Vagina (tissue), 2 donors: ENCODE measurements around the gene CD9. TPM values are rescaled to one million over a fixed set of nuclear protein-coding genes. Genes with fewer than 3 reads are reported as not detected.
"Not testable (repeated sequence)": the region's sequence is repeated elsewhere in the genome, so short reads cannot be mapped to it uniquely, and the experiment has no call there.

ENCODE experiments used
- DNase-seq, 2 donors: peaks; one replicate each; pipeline ENCODE4 v3.0.0-alpha.2; 2017; ENCODE audit errors: extremely low spot score in 2 of 2
- H3K27ac ChIP-seq: fragments of 200-600 bp; sonication (generic); one replicate; pipeline ENCODE4 v1.5.1; 2019
- H3K27me3 ChIP-seq: fragments of 200-600 bp; sonication (generic); one replicate; pipeline ENCODE4 v1.5.1; 2019
- H3K36me3 ChIP-seq, 2 donors: fragments of 200-600 bp; sonication (generic); one replicate each; pipeline ENCODE4 v1.5.1; 2017 to 2019
- H3K4me1 ChIP-seq: fragments of 200-600 bp; sonication (generic); one replicate; pipeline ENCODE4 v1.5.1; 2019
- H3K4me3 ChIP-seq, 2 donors: fragments of 200-600 bp; sonication (generic); 1 replicate in 1 of 2; 2 replicates in 1 of 2; pipeline ENCODE4 v1.5.1; 2016 to 2019
- H3K9me3 ChIP-seq: fragments of 200-600 bp; sonication (generic); one replicate; pipeline ENCODE4 v1.5.1; 2019
- POLR2A ChIP-seq, 2 donors: fragments of 450-650 bp; IDR thresholded peaks; one replicate each; pipeline ENCODE4 v1.6.1; 2017; ENCODE audit warnings: antibody characterized with exemption in 2 of 2, mild to moderate bottlenecking in 2 of 2, moderate library complexity in 2 of 2
- POLR2AphosphoS5 ChIP-seq, 2 donors: sonication (generic); formaldehyde crosslinking; IDR thresholded peaks; one replicate each; pipeline ENCODE4 v1.9.0; 2017; ENCODE audit warnings: antibody characterized with exemption in 2 of 2, mild to moderate bottlenecking in 2 of 2, low read depth in 1 of 2; ENCODE audit not compliant: insufficient read depth in 1 of 2
- intact Hi-C: fragments of 100-400 bp; cut with DNase I; formaldehyde crosslinking; loops from one replicate; pipeline ENCODE4 v1.15.1; 2023
- total RNA-seq: library from RNA; depleted of rRNA; stranded (reverse); fragments of >200 nt; gene quantifications from one replicate; pipeline ENCODE4 v1.2.3, GENCODE V29; 2016
- TF ChIP-seq, protein P1 (sequence below), 3 experiments: fragments of 450-650 bp in 2 of 3; fragments of 200-600 bp in 1 of 3; sonication (generic) in 1 of 3; IDR thresholded peaks; one replicate each; pipeline ENCODE4 v1.5.1; 2017 to 2019; ENCODE audit warnings: antibody characterized with exemption in 3 of 3, mild to moderate bottlenecking in 2 of 3, moderate library complexity in 2 of 3

Gene CD9
- total RNA-seq, 1 donor from 2014 or later, result 366 TPM

DNA sequence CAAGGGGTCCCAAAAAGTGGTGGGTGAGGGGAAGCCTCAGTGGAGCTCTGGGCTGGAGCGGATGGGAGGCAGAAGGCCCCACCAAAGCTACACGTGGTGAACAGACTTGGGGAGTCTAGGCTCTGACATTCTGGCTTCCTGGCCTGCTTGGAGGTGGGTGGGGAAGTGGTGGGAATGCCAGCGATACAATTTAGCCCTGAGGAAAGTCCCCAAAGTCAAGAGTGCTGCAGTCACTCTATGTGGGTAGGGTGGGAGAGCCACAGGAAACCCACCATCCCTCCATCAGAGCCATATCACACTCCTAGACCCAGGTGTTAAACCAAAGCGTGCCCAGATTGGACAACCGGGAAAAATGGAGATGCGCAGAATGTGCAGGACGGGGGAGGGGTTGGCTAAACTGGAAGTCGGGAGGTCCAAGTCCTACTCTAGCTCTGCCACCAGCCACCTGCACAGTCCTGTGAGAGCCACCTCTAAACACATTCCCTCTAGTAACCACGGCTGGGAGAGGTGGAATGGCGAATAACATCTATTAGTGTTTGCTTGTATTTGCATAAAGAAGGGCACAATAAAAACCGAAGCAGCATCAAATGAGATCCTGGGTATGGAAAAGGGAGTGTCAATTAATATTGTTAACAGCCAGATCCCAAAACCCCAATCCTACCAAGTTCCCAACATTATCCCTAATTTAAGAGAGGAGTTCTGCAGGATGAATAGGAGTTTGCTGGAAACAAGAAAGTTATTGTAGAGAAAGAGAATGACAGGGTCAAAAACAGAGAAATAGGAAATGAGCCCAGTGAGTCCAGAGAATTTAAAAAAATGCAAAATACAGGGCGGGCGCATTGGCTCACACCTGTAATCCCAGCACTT lies 14.0 kb upstream of the CD9 start:
- intact Hi-C loops, result loop anchor here (10.0 kb wide), 1 partner anchor 111 kb away; no protein-coding TSS in a partner anchor
- Histone ChIP-seq H3K27me3 (no peaks in the 10 kb centered on the region), H3K27ac (peak overlapping the region; percentile 20), H3K36me3 (no peaks in the 10 kb centered on the region), H3K4me1 (peaks cover 25% of the 10 kb centered on the region), H3K9me3 (no peaks in the 10 kb centered on the region), H3K4me3 (no peak overlapping the region)
- TF ChIP-seq POLR2A (IDR thresholded peaks at IDR 0.05) (no peak), POLR2AphosphoS5 (IDR thresholded peaks at IDR 0.05; ENCODE audit: insufficient read depth in 1 of 2, low read depth in 1 of 2) (no peak)
- TF ChIP-seq, protein P1, sequence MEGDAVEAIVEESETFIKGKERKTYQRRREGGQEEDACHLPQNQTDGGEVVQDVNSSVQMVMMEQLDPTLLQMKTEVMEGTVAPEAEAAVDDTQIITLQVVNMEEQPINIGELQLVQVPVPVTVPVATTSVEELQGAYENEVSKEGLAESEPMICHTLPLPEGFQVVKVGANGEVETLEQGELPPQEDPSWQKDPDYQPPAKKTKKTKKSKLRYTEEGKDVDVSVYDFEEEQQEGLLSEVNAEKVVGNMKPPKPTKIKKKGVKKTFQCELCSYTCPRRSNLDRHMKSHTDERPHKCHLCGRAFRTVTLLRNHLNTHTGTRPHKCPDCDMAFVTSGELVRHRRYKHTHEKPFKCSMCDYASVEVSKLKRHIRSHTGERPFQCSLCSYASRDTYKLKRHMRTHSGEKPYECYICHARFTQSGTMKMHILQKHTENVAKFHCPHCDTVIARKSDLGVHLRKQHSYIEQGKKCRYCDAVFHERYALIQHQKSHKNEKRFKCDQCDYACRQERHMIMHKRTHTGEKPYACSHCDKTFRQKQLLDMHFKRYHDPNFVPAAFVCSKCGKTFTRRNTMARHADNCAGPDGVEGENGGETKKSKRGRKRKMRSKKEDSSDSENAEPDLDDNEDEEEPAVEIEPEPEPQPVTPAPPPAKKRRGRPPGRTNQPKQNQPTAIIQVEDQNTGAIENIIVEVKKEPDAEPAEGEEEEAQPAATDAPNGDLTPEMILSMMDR (IDR thresholded peaks at IDR 0.05), result no peak
- DNase-seq, result peak in 1 of 2 donors; percentile 81

DNA sequence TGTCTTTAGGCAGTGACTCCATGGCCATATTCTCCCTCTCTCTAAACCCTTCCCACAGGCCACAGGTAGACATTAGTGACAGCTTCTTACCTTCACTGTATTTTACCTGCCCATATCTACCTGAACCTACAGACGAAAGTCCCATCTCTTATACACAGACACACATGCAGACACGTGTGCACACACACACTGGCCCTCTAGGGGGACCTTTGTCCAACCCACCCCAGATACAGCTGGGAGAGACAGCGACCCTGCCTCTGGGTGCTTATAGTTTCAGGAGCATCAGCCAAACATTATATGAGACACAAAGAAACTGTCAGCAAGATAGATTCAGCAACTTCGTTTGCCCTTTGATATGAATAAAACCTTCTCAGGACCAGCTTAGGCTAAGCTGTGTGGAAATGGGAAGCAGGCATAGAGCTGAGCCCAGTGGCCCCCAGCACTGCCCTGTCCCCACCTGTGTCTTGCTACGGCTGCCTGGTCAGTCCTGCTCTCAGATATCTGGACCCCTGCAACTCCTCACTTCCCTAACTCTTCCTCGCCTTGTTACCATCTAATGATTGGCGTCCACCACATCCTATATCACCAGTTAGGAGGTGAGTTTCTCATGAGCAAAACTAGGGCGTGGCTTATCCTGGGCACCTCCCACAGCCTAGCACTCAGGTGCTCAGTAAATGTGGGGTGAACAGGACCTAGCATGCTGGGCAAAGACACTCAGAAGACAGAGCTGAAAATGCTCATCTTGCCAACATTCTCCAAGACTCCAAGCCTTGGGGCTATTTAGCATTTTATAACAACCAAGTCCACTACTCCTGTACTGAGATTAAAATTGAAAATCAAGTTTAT lies 12.0 kb upstream of the CD9 start:
- Histone ChIP-seq H3K27ac (no peak overlapping the region), H3K4me3 (no peak overlapping the region), H3K9me3 (no peaks in the 10 kb centered on the region), H3K36me3 (no peaks in the 10 kb centered on the region), H3K27me3 (no peaks in the 10 kb centered on the region), H3K4me1 (peaks cover 5% of the 10 kb centered on the region)
- DNase-seq, result no peak
- TF ChIP-seq POLR2A (IDR thresholded peaks at IDR 0.05) (no peak), POLR2AphosphoS5 (IDR thresholded peaks at IDR 0.05; ENCODE audit: insufficient read depth in 1 of 2, low read depth in 1 of 2) (no peak)
- TF ChIP-seq, protein P1 (IDR thresholded peaks at IDR 0.05), result no peak
- intact Hi-C loops, result loop anchor here (10.0 kb wide), 1 partner anchor 113 kb away; no protein-coding TSS in a partner anchor

DNA sequence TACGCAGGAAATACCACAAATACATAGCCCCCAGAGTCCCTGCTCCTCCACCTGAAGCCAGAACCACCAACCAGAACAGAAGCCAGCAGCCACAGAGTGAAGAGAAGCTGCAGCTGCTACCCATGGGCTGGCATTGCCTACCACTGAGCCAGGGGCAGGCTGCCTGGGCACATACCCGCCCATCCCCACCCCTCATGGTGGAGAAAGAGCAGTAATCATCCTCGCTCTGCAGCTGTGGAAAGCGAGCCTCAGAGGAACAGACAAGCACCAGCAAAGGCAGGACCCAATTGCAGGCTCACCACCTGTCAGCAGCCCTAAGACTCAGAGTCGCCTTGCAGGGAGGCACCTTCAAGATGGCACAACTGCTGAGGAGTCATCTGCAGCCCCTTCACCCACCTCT lies 11.2 kb upstream of the CD9 start:
- intact Hi-C loops, result loop anchor here (10.0 kb wide), 1 partner anchor 114 kb away; no protein-coding TSS in a partner anchor
- Histone ChIP-seq H3K4me1 (no peaks in the 10 kb centered on the region), H3K27ac (no peak overlapping the region), H3K27me3 (no peaks in the 10 kb centered on the region), H3K36me3 (no peaks in the 10 kb centered on the region), H3K9me3 (no peaks in the 10 kb centered on the region), H3K4me3 (no peak overlapping the region)
- DNase-seq, result peak in 1 of 2 donors; percentile 74
- TF ChIP-seq, protein P1 (IDR thresholded peaks at IDR 0.05), result no peak
- TF ChIP-seq POLR2A (IDR thresholded peaks at IDR 0.05), result no peak
- no peak for TF ChIP-seq POLR2AphosphoS5 (IDR thresholded peaks at IDR 0.05; ENCODE audit: insufficient read depth in 1 of 2, low read depth in 1 of 2)

DNA sequence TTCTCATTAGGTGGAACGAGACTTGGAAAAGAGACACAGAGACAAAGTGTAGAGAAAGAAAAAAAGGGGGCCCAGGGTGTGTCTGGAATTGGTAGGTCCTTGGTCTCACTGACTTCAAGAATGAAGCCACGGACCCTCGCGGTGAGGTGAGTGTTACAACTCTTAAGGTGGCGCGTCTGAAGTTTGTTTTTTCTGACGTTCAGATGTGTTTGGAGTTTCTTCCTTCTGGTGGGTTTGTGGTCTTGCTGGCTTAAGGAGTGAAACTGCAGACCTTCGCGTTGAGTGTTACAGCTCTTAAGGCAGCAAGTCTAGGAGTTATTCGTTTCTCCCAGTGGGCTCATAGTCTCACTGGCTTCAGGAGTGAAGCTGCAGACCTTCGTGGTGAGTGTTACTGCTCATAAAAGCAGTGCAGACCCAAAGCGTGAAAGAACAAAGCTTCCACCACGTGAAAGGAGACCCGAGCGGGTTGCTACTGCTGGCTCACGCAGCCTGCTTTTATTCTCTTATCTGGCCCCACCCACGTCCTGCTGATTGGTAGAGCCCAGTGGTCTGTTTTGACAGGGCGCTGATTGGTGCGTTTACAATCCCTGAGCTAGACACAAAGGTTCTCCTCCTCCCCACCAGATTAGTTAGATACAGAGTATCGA lies 10.1 kb upstream of the CD9 start:
- not testable (repeated sequence) for H3K36me3 ChIP-seq, H3K4me1 ChIP-seq, H3K4me3 ChIP-seq, H3K27ac ChIP-seq, H3K27me3 ChIP-seq, H3K9me3 ChIP-seq, DNase-seq
- intact Hi-C loops, result loop anchor here (10.0 kb wide), 1 partner anchor 115 kb away; no protein-coding TSS in a partner anchor

DNA sequence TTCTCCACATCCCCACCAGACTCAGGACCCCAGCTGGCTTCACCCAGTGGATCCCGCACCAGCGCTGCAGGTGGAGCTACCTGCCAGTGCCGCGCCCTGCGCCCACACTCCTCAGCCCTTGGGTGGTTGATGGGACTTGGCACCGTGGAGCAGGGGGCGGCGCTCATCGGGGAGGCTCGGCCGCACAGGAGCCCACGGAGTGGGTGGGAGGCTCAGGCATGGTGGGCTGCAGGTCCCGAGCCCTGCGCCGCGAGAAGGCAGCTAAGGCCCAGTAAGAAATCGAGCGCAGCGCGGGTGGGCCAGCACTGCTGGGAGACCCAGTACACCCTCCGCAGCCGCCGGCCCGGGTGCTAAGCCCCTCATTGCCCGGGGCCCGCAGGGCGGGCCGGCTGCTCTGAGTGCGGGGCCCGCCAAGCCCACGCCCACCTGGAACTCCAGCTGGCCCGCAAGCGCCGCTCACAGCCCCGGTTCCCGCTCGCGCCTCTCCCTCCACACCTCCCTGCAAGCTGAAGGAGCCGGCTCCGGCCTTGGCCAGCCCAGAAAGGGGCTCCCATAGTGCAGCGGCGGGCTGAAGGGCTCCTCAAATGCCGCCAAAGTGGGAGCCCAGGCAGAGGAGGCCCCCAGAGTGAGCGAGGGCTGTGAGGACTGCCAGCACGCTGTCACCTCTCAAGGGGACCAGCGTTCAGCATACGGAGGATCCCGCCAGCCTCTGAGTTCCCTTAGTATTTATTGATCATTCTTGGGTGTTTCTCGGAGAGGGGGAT lies 9.3 kb upstream of the CD9 start:
- H3K27me3 ChIP-seq, H3K9me3 ChIP-seq, H3K4me1 ChIP-seq, H3K36me3 ChIP-seq, DNase-seq, intact Hi-C loops, H3K4me3 ChIP-seq, H3K27ac ChIP-seq: not testable (repeated sequence)
